IMR-90 (cell line): Measurements from ENCODE around the gene CHST6. TPM values are rescaled to one million over a fixed set of nuclear protein-coding genes. Genes with fewer than 3 reads are reported as not detected.
"Not testable (repeated sequence)": the region's sequence is repeated elsewhere in the genome, so short reads cannot be mapped to it uniquely, and the experiment has no call there.

Experiments used
- ATAC-seq: fragments of 200-7000 bp; cut with Tn5 transposase; 2 replicates; pipeline ENCODE4 v1.9.1; 2020; ENCODE audit warnings: low read depth, mild to moderate bottlenecking, moderate library complexity
- BruUV-seq: library from RNA; stranded (reverse); fragments of 400-500 nt; replicated peaks from 2 replicates; lab custom pipeline; 2021; lab: Mats Ljungman, UMichigan
- CTCF ChIA-PET: fragments of 300-600 bp; formaldehyde crosslinking; extraction: SDS; loops from one replicate; lab custom pipeline; 2021; ENCODE audit warnings: antibody characterized with exemption; lab: Yijun Ruan, JAX
- POLR2A ChIA-PET: fragments of 300-600 bp; sonication (Branson Sonifier 250); formaldehyde crosslinking; loops from one replicate; lab custom pipeline; 2022; ENCODE audit warnings: antibody characterized with exemption; ENCODE audit not compliant: unreplicated experiment; lab: Charles Lee
- DNase-seq: peaks from one replicate; pipeline ENCODE4 v3.0.0; 2013
- H2AFZ ChIP-seq: replicated peaks from 2 replicates; pipeline ENCODE3; 2013; ENCODE audit warnings: low read length, mild to moderate bottlenecking; ENCODE audit not compliant: poor library complexity
- H2AK5ac ChIP-seq: 2 replicates; pipeline ENCODE4 v1.6.1; 2013; ENCODE audit warnings: low read depth, low read length, inconsistent platforms
- H2AK9ac ChIP-seq: replicated peaks from 2 replicates; pipeline ENCODE3; 2013; ENCODE audit warnings: mild to moderate bottlenecking, low read depth, low read length, moderate library complexity; ENCODE audit not compliant: poor library complexity
- H2BK120ac ChIP-seq: 2 replicates; pipeline ENCODE4 v1.6.1; 2013; ENCODE audit warnings: low read depth, low read length, inconsistent platforms
- H2BK15ac ChIP-seq: 3 replicates; pipeline ENCODE4 v1.6.1; 2013; ENCODE audit warnings: low read depth, low read length, inconsistent platforms
- H2BK20ac ChIP-seq: 2 replicates; pipeline ENCODE4 v1.6.1; 2013; ENCODE audit warnings: low read depth, mild to moderate bottlenecking, inconsistent platforms, low read length, moderate library complexity
- H2BK5ac ChIP-seq: 2 replicates; pipeline ENCODE4 v1.6.1; 2013; ENCODE audit warnings: mild to moderate bottlenecking, low read depth, low read length, inconsistent platforms; ENCODE audit not compliant: poor library complexity, severe bottlenecking
- H3K14ac ChIP-seq: replicated peaks from 2 replicates; pipeline ENCODE4 v1.6.1; 2013; ENCODE audit warnings: low read depth, low read length, inconsistent platforms
- H3K18ac ChIP-seq: 2 replicates; pipeline ENCODE4 v1.6.1; 2013; ENCODE audit warnings: low read depth, low read length, control low read depth
- H3K23ac ChIP-seq: 2 replicates; pipeline ENCODE4 v1.6.1; 2013; ENCODE audit warnings: low read depth, low read length, inconsistent platforms
- H3K27ac ChIP-seq: 2 replicates; pipeline ENCODE4 v1.5.1; 2013; ENCODE audit warnings: mild to moderate bottlenecking, control low read depth, low read length; ENCODE audit not compliant: insufficient read depth
- H3K27me3 ChIP-seq: 2 replicates; pipeline ENCODE4 v1.6.1; 2013; ENCODE audit warnings: low read length; ENCODE audit not compliant: control insufficient read depth, insufficient read depth
- H3K36me3 ChIP-seq: 2 replicates; pipeline ENCODE4 v1.6.1; 2013; ENCODE audit warnings: low read length, mixed read lengths; ENCODE audit not compliant: control insufficient read depth, insufficient read depth
- H3K4ac ChIP-seq: 2 replicates; pipeline ENCODE4 v1.6.1; 2013; ENCODE audit warnings: low read depth, low read length, inconsistent platforms
- H3K4me1 ChIP-seq: 2 replicates; pipeline ENCODE4 v1.6.1; 2013; ENCODE audit warnings: low read length, mixed read lengths; ENCODE audit not compliant: control insufficient read depth, insufficient read depth
- H3K4me2 ChIP-seq: 2 replicates; pipeline ENCODE4 v1.6.1; 2013; ENCODE audit warnings: low read depth, mild to moderate bottlenecking, control low read depth, low read length, moderate library complexity
- H3K4me3 ChIP-seq: 2 replicates; pipeline ENCODE4 v1.5.1; 2013; ENCODE audit warnings: low read depth, mild to moderate bottlenecking, control low read depth, low read length, moderate library complexity; ENCODE audit not compliant: insufficient read depth
- H3K56ac ChIP-seq: 2 replicates; pipeline ENCODE4 v1.6.1; 2013; ENCODE audit warnings: low read length, inconsistent platforms; ENCODE audit not compliant: insufficient read depth; ENCODE audit errors: extremely low read depth
- H3K79me1 ChIP-seq, 2 experiments: 2 replicates each; pipeline ENCODE4 v1.6.1; 2013; ENCODE audit warnings: low read length in 2 of 2, inconsistent platforms in 1 of 2, low read depth in 1 of 2
- H3K9ac ChIP-seq: 2 replicates; pipeline ENCODE4 v1.6.1; 2013; ENCODE audit warnings: low read depth, low read length, control low read depth
- H3K9me1 ChIP-seq: 2 replicates; pipeline ENCODE4 v1.6.1; 2013; ENCODE audit warnings: low read length, inconsistent platforms; ENCODE audit not compliant: insufficient read depth
- H3K9me3 ChIP-seq: 2 replicates; pipeline ENCODE4 v1.6.1; 2013; ENCODE audit warnings: low read length; ENCODE audit not compliant: control insufficient read depth, insufficient read depth
- H4K20me1 ChIP-seq: 2 replicates; pipeline ENCODE4 v1.6.1; 2013; ENCODE audit warnings: low read length, inconsistent platforms; ENCODE audit not compliant: insufficient read depth
- H4K5ac ChIP-seq: 2 replicates; pipeline ENCODE4 v1.6.1; 2013; ENCODE audit warnings: mild to moderate bottlenecking, low read depth, low read length, control low read depth
- H4K8ac ChIP-seq, 2 experiments: 2 replicates each; pipeline ENCODE4 v1.6.1; 2013; ENCODE audit warnings: low read depth in 2 of 2, low read length in 2 of 2, control low read depth in 1 of 2, inconsistent platforms in 1 of 2
- H4K91ac ChIP-seq: 2 replicates; pipeline ENCODE4 v1.6.1; 2013; ENCODE audit warnings: low read depth, low read length, inconsistent platforms; ENCODE audit not compliant: insufficient read depth
- WGBS, 2 experiments: methylation state at CpG; one replicate each; pipeline versions ENCODE4 v1.1.5 to v1.1.7; 2013; ENCODE audit warnings: missing lambda C conversion rate in 2 of 2; ENCODE audit not compliant: insufficient read length in 1 of 2; ENCODE audit errors: extremely low coverage in 2 of 2; 5-methylcytosine and 5-hydroxymethylcytosine counted together
- dilution Hi-C: fragments of 300-500 bp; cut with HindIII; formaldehyde crosslinking; loops from one replicate; pipeline ENCODE4 v1.14.3; 2018; ENCODE audit warnings: low sequenced_read_pairs; ENCODE audit not compliant: unreplicated experiment
- in situ Hi-C: fragments of 300-500 bp; cut with MboI; formaldehyde crosslinking; loops from 3 replicates; pipeline ENCODE4 v1.14.3; 2019; ENCODE audit warnings: low sequenced_read_pairs, inconsistent platforms, mixed read lengths
- intact Hi-C: fragments of 100-400 bp; cut with micrococcal nuclease; formaldehyde crosslinking; loops from 2 replicates; pipeline ENCODE4 v1.10.0; 2022
- polyA plus RNA-seq, 3 experiments: library from polyadenylated mRNA; depleted of rRNA; stranded (reverse); fragments of >200 nt; gene quantifications; 2 replicates each; pipeline ENCODE4 v1.2.3, GENCODE V29; 2012; ENCODE audit warnings: low replicate concordance in 1 of 3
- total RNA-seq: library from RNA; depleted of rRNA; stranded (reverse); fragments of >200 nt; gene quantifications from 2 replicates; pipeline ENCODE4 v1.2.3, GENCODE V29; 2012

Gene CHST6
- total and polyA plus RNA-seq, 2 of the 4 experiments (the other 2 are of a cell fraction) = under 0.01 to 0.12 TPM

DNA sequence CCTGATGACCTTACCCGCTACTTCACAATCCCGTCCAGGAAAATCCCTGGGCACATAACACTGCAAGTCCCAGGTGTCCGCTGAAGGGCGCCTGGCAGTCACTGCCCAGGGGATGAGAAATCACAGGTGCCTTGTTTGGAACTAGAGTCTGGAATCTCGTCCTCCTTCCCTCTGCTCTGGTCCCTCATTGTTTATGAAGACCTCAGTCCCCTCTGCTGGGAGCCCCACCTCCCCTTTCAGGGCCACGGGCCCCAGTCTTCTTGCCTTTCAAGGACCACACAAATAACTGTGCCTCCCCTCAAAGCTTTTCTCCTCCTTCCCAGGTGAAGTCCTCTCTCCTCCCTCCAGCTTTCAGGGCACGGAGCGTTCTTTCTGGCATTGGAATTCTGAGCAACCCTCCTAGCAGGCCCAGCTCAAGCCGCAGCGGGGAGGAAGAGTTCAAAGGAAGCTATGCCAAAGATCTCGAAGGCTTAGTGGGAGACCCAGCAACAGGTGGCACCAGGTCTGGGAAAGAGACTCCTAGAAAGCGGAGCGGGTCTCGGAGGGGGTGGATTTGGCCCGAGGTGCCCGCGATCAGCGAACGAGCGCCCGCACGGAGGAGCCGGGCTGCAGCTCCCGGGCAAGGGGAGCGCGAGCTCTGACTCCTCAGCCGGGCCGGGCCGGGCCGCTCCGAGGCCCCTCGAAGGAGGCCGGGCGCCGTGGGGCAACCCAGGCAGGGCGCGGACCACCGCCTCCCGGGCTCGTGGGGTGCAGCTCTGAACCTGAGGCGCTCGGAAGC lies 21.1 kb upstream of the CHST6 start:
- H2BK120ac ChIP-seq, H3K9me1 ChIP-seq, DNase-seq, H2AK5ac ChIP-seq, H4K5ac ChIP-seq, H3K4me1 ChIP-seq, H3K27ac ChIP-seq, H3K79me1 ChIP-seq, H4K20me1 ChIP-seq, intact Hi-C loops, H3K18ac ChIP-seq, BruUV-seq, in situ Hi-C loops, H3K27me3 ChIP-seq, H3K56ac ChIP-seq, H4K91ac ChIP-seq, H2BK20ac ChIP-seq, dilution Hi-C loops, H3K36me3 ChIP-seq, H2BK15ac ChIP-seq, H3K9me3 ChIP-seq, H2BK5ac ChIP-seq: not testable (repeated sequence)
- Histone ChIP-seq H2AFZ (peak overlapping the region; percentile 99), H3K9ac (peak overlapping the region; percentile 51), H3K4me3 (peak overlapping the region; percentile 63), H3K4me2 (peak overlapping the region; percentile 88), H4K8ac (peak overlapping the region; percentile 8 to 68; a peak in 2 of 4 replicates), H2AK9ac (peak overlapping the region; percentile 91), H3K23ac (peak overlapping the region; percentile 78), H3K4ac (peak overlapping the region; percentile 19; the same call in 1 of the 2 replicates), H3K14ac (peak overlapping the region; percentile 16; the same call in 1 of the 2 replicates)
- CTCF ChIA-PET = interaction anchor here (0.6 to 2.1 kb wide), 16 partner anchors 8 to 136 kb away, joined by 3 to 7 read pairs (median 4); no protein-coding TSS in a partner anchor
- ATAC-seq = peak; percentile 40
- 1% methylated on average over 19 of the region's 42 CpGs; no CpG with 5 or more reads in 1 of the 2 experiments for WGBS, 2 experiments
- POLR2A ChIA-PET = interaction anchor here (0.6 kb wide), 1 partner anchor 10 kb away, joined by 4 read pairs; no protein-coding TSS in a partner anchor
